HG03103 (cell line): ENCODE measurements around the gene PXDC1.
"Not testable (repeated sequence)": the region's sequence is repeated elsewhere in the genome, so short reads cannot be mapped to it uniquely, and the experiment has no call there.

ENCODE experiments used
- ATAC-seq: cut with Tn5 transposase; IDR thresholded peaks from one replicate; pipeline ENCODE4 v1.9.1; 2021; ENCODE audit warnings: low read depth; ENCODE audit not compliant: unreplicated experiment

Gene PXDC1

GRCh38 chr6:3764516-3765335, 13.2 kb upstream of the PXDC1 start:
- ATAC-seq = no peak

- ATAC-seq = no peak
Observed at GRCh38 chr6:3762852-3763251, 11.3 kb upstream of the PXDC1 start.

- no peak for ATAC-seq
Observed at GRCh38 chr6:3762359-3762758, 10.8 kb upstream of the PXDC1 start.

- ATAC-seq = no peak
Observed at GRCh38 chr6:3761989-3762270, 10.4 kb upstream of the PXDC1 start.

GRCh38 chr6:3759646-3760232, 8.2 kb upstream of the PXDC1 start:
- ATAC-seq = no peak

GRCh38 chr6:3758842-3759144, 7.3 kb upstream of the PXDC1 start:
- ATAC-seq = no peak

- not testable (repeated sequence) for ATAC-seq
Observed at GRCh38 chr6:3757998-3758841, 6.7 kb upstream of the PXDC1 start.

- ATAC-seq = no peak
Observed at GRCh38 chr6:3757241-3757641, 5.7 kb upstream of the PXDC1 start.

GRCh38 chr6:3756546-3756945, 5.0 kb upstream of the PXDC1 start:
- no peak for ATAC-seq

GRCh38 chr6:3755637-3756545, 4.4 kb upstream of the PXDC1 start:
- ATAC-seq = no peak

GRCh38 chr6:3754776-3755175, 3.3 kb upstream of the PXDC1 start:
- ATAC-seq = no peak

GRCh38 chr6:3754032-3754725, 2.7 kb upstream of the PXDC1 start:
- not testable (repeated sequence) for ATAC-seq

- no peak for ATAC-seq
Observed at GRCh38 chr6:3753228-3753835, 1.8 kb upstream of the PXDC1 start.

- no peak for ATAC-seq
Observed at GRCh38 chr6:3752531-3753227, 1.2 kb upstream of the PXDC1 start.

- ATAC-seq = peak; percentile 45
Observed at GRCh38 chr6:3751730-3752530, 417 bp upstream of the PXDC1 start.

GRCh38 chr6:3750317-3751076, 1.0 kb downstream of the PXDC1 start:
- no peak for ATAC-seq

- no peak for ATAC-seq
Observed at GRCh38 chr6:3749977-3750316, 1.6 kb downstream of the PXDC1 start.
